Keratinocyte (primary cell): ENCODE data around the gene PCDHGB3.

Experiments
- EZH2 ChIP-seq: IDR thresholded peaks from one replicate; pipeline ENCODE4 v1.6.1; 2012; ENCODE audit warnings: inconsistent platforms, mild to moderate bottlenecking, low read length, moderate library complexity
- TF ChIP-seq, protein P1 (sequence below), 3 experiments: IDR thresholded peaks in 1 of 3; conservative IDR thresholded peaks in 1 of 3; optimal IDR thresholded peaks in 1 of 3; 2 replicates in 2 of 3; 3 replicates in 1 of 3; pipeline versions ENCODE3 to v1.5.1; 2011; ENCODE audit warnings: low read length in 3 of 3, mild to moderate bottlenecking in 3 of 3, moderate library complexity in 2 of 3, control low read depth in 1 of 3, inconsistent platforms in 1 of 3; ENCODE audit not compliant: insufficient read depth in 2 of 3; ENCODE audit errors: extremely low read depth in 1 of 3

DNA sequence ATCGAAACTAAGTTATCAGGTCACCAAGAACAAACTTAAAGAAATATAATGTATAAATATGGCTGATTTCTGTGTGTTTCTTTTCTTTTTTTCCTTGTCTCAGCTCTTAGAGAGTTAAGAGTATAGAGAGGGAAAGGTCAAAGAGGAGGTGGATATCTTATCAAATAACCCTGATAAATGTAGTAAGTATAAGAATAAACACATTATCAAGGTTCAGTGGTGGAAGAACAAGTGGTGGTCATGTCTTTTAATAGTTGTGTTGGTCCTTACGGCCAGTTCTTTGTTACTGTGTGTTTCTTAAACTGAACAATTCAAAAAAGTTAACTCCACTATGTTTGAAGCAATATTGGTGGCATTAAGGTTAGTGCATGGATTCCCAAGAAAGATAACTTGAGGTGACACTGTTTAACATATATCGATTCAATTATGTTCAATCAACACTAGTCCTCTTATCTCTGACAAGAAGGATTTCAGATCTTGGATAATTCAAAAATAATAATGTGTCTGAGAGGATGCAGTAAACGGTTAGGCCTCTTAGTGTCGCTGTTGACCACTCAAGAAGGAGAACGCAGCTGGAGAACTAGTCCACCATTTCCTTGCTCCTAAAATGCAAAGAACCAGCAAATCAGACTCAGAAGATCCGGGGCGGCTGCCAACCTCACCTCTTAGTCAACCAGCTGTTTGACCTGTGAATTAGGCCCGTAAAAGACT, 26.6 kb upstream of the PCDHGB3 start, which contains the start of gene PCDHGA3:
- TF ChIP-seq EZH2, result no peak
- TF ChIP-seq, protein P1, sequence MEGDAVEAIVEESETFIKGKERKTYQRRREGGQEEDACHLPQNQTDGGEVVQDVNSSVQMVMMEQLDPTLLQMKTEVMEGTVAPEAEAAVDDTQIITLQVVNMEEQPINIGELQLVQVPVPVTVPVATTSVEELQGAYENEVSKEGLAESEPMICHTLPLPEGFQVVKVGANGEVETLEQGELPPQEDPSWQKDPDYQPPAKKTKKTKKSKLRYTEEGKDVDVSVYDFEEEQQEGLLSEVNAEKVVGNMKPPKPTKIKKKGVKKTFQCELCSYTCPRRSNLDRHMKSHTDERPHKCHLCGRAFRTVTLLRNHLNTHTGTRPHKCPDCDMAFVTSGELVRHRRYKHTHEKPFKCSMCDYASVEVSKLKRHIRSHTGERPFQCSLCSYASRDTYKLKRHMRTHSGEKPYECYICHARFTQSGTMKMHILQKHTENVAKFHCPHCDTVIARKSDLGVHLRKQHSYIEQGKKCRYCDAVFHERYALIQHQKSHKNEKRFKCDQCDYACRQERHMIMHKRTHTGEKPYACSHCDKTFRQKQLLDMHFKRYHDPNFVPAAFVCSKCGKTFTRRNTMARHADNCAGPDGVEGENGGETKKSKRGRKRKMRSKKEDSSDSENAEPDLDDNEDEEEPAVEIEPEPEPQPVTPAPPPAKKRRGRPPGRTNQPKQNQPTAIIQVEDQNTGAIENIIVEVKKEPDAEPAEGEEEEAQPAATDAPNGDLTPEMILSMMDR (optimal IDR thresholded peaks at IDR 0.05 in 1 of 3, IDR thresholded peaks at IDR 0.05 in 1 of 3, conservative IDR thresholded peaks at IDR 0.05 in 1 of 3; ENCODE audit: extremely low read depth in 1 of 3, insufficient read depth in 2 of 3, low read length in 3 of 3), result peak; percentile 19 to 43 (median 43)
